ENCODE results near the gene ETDA.

- TF ChIP-seq CTCF (IDR thresholded peaks at IDR 0.05) (no peak), POLR2A (IDR thresholded peaks at IDR 0.05) (no peak), EP300 (IDR thresholded peaks at IDR 0.05) (no peak)
Measured at GRCh38 chrX:135287266-135287823, 35.5 kb downstream of the ETDA start.
